Dermis microvascular lymphatic vessel endothelial cell (primary cell): ENCODE measurements around the gene KCTD21. TPM values are rescaled to one million over a fixed set of nuclear protein-coding genes. Genes with fewer than 3 reads are reported as not detected.

ENCODE experiments used
- DNase-seq, 2 donors: peaks; one replicate each; pipeline versions ENCODE4 v3.0.0 to v3.0.0-alpha.2; 2010; ENCODE audit warnings: low read depth in 2 of 2
- total RNA-seq: library from RNA; depleted of rRNA; stranded (reverse); fragments of >200 nt; gene quantifications from 2 replicates; pipeline ENCODE4 v1.2.1, GENCODE V29; 2014

Gene KCTD21
- total RNA-seq, 1 donor from 2014 or later: 3.3 TPM

- DNase-seq: peak; percentile 90 to 96
Observed at GRCh38 chr11:78139422-78140391, 48.7 kb downstream of the KCTD21 start, which contains the start of gene ALG8. Gene ALG8 (minus strand): TSS chr11:78139626. CDS start chr11:78139588, 38 bp downstream.

- DNase-seq: peak in 1 of 2 donors; percentile 38
Observed at GRCh38 chr11:78138694-78139421, 49.6 kb downstream of the KCTD21 start.

GRCh38 chr11:78138291-78138690 lies 50.1 kb downstream of the KCTD21 start:
- DNase-seq: no peak

GRCh38 chr11:78132475-78132874 lies 56.0 kb downstream of the KCTD21 start:
- DNase-seq: no peak

- no peak for DNase-seq
Observed at GRCh38 chr11:78131956-78132355, 56.5 kb downstream of the KCTD21 start.

GRCh38 chr11:78127403-78127802 lies 61.0 kb downstream of the KCTD21 start:
- DNase-seq: no peak

Other genes starting within 250 kb of the KCTD21 start
- 27.1 and 29.7 TPM in 2 replicates for gene INTS4, start 194.0 kb downstream of the KCTD21 start, total RNA-seq
- gene KCTD14, start 165.3 kb downstream of the KCTD21 start, total RNA-seq: under 0.01 and 0.26 TPM in 2 replicates
- not detected in 2 replicates for gene THRSP, start 124.8 kb downstream of the KCTD21 start, total RNA-seq
- gene NDUFC2, start 108.8 kb downstream of the KCTD21 start, total RNA-seq: 70.4 and 82.0 TPM in 2 replicates
- gene ALG8, start 49.0 kb downstream of the KCTD21 start, total RNA-seq: 20.9 and 24.5 TPM in 2 replicates
- gene USP35, start 293 bp upstream of the KCTD21 start, total RNA-seq: 4.0 and 5.9 TPM in 2 replicates
- gene GAB2, start 229.2 kb upstream of the KCTD21 start, total RNA-seq: 11.4 and 20.7 TPM in 2 replicates